ENCODE measurements around the gene XPO5.

DNA sequence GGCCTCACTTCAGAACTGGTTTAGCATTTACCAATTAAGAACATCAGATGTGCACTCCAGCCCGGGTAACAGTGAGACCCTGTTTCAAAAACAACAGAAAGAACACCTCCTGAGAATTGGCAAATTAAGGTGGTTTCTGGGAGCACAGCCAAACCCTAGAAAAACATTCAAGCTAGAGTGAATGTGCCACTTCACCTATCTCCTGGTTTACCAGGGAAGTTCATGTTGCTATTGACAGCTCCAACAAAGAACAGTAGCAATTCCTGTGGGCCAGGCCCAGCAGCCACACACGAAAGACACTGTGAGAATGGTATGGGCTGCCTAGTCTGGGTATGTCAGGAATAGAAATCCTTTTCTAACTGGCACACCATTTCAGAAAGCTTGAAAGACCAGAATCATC lies 54.0 kb downstream of the XPO5 start:
- TF ChIP-seq, protein P1, sequence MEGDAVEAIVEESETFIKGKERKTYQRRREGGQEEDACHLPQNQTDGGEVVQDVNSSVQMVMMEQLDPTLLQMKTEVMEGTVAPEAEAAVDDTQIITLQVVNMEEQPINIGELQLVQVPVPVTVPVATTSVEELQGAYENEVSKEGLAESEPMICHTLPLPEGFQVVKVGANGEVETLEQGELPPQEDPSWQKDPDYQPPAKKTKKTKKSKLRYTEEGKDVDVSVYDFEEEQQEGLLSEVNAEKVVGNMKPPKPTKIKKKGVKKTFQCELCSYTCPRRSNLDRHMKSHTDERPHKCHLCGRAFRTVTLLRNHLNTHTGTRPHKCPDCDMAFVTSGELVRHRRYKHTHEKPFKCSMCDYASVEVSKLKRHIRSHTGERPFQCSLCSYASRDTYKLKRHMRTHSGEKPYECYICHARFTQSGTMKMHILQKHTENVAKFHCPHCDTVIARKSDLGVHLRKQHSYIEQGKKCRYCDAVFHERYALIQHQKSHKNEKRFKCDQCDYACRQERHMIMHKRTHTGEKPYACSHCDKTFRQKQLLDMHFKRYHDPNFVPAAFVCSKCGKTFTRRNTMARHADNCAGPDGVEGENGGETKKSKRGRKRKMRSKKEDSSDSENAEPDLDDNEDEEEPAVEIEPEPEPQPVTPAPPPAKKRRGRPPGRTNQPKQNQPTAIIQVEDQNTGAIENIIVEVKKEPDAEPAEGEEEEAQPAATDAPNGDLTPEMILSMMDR (IDR thresholded peaks at IDR 0.05) = no peak
- no peak for TF ChIP-seq EP300 (IDR thresholded peaks at IDR 0.05)

All from sigmoid colon (tissue), 4 donors.